ENCODE data around the gene TWF2.

DNA sequence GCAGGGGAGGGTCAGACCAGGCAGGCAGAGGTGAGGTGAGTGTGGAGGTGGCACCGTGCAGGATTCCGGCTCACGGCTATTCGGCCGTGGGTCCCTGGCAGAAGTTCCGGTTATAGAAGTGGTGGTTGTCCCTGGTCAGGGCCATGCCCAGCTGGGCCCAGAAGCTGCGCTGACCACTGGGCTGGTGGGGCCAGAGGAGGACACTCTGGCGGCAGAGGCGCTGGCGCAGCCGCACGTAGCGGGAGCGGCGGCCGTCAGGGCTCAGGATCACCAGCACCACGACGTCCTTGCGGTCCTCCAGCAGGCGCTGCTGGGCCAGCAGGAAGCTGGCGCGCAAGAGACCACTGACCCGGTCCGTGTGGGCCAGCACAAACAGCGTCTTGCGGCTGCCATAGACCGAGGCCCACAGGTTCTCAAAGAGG, 17.8 kb downstream of the TWF2 start:
- TF ChIP-seq, protein P1, sequence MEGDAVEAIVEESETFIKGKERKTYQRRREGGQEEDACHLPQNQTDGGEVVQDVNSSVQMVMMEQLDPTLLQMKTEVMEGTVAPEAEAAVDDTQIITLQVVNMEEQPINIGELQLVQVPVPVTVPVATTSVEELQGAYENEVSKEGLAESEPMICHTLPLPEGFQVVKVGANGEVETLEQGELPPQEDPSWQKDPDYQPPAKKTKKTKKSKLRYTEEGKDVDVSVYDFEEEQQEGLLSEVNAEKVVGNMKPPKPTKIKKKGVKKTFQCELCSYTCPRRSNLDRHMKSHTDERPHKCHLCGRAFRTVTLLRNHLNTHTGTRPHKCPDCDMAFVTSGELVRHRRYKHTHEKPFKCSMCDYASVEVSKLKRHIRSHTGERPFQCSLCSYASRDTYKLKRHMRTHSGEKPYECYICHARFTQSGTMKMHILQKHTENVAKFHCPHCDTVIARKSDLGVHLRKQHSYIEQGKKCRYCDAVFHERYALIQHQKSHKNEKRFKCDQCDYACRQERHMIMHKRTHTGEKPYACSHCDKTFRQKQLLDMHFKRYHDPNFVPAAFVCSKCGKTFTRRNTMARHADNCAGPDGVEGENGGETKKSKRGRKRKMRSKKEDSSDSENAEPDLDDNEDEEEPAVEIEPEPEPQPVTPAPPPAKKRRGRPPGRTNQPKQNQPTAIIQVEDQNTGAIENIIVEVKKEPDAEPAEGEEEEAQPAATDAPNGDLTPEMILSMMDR (IDR thresholded peaks at IDR 0.05) = no peak
- TF ChIP-seq ZFX (IDR thresholded peaks at IDR 0.05; ENCODE audit: borderline replicate concordance) = no peak
